Measurements from ENCODE around the gene SEZ6L2.
"Not testable (repeated sequence)": the region's sequence is repeated elsewhere in the genome, so short reads cannot be mapped to it uniquely, and the experiment has no call there.

SEZ6L2 gene

GRCh38 chr16:29857133-29857760 is 42.1 kb downstream of the SEZ6L2 start:
- no peak for DNase-seq (ENCODE audit: low read depth in 2 of 2)

DNA sequence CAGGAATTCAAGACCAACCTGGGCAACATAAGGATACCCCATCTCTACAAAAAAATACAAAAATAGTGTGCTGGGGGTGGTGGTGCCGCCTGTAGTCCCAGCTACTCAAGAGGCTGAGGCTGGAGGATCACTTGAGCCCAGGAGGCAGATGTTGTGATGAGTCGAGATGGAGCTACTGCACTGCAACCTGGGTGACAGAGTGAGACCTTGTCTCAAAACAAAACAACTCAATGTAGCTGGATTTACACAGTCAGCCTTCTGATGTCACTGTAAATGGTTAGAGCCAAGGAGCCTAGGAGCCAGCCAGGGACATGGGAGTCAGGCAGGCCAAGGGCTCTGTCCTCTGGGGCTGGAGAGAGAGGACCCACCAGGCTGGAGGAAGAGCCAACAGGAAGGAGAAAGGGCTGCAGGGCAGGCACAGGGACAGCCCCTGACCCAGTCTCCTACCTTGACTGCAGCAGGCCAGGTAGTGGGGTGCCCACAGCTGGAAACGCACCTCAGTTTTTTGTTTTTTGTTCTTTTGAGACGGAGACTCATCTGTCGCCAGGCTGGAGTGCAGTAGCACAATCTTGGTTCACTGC is 44.7 kb downstream of the SEZ6L2 start:
- DNase-seq (ENCODE audit: low read depth in 2 of 2), result no peak

GRCh38 chr16:29852654-29853053 is 46.7 kb downstream of the SEZ6L2 start:
- no peak for DNase-seq (ENCODE audit: low read depth in 2 of 2)

DNA sequence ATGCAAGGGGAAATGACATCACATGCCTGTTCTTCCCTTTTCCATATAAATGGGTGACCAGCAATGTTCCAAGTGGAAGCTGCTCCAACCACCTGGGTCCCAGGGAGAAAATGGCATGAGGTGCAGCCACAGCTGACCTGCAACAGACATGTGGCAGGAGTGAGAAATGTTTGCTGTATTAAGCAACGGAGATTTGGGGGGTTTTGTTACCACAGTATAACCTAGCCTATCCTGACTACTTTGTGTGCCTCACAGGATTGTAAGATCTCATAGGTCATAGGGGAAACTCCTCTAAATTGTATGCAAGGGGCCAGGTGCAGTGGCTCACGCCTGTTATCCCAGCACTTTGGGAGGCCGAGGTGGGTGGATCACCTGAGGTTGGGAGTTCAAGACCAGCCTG is 48.4 kb downstream of the SEZ6L2 start:
- DNase-seq (ENCODE audit: low read depth in 2 of 2), result no peak

GRCh38 chr16:29849505-29849904 is 49.8 kb downstream of the SEZ6L2 start:
- DNase-seq (ENCODE audit: low read depth in 2 of 2), result no peak

DNA sequence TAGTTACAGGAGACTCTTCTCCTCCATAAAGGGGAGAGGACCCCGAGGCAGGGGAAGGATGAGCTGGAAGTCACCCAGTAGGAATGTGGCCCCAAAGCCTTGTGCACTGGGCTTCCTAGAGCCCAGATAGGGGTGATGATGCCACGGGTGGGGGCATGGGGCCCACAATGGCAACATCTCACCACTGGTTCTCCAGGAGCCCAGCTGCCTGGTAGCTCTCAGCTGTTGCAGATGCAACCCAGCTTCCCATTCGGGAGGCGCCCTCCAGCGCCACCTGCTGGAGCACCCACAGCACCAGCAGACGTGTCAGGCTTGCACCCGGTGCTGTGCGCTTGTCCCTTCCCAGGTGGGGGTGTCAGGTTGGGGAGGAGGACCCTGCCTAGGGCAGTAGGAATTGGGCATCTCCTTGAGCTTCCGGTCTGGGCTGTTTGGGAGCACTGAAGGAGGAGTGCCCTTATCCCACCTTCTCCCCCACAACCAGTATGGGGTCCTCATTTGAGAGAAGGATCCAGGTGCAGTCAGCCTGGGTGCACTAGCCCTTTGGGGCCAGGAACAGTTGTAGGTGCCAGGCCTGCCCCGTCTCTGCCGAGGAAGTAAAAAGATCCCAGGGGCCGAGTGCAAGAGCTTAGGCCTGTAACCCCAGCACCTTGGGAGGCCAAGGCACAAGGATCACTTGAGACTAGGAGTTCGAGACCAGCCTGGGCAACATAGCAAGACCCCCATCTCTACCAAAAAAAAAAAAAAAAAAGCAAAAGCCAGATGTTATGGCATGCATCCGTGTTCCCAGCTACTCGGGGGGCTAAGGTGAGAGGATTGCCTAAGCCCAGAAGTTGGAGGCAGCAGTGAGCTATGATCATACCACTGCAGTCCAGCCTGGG is 50.7 kb downstream of the SEZ6L2 start:
- peak; percentile 61 to 77 for DNase-seq (ENCODE audit: low read depth in 2 of 2)

GRCh38 chr16:29845656-29846055 is 53.7 kb downstream of the SEZ6L2 start:
- no peak for DNase-seq (ENCODE audit: low read depth in 2 of 2)

DNA sequence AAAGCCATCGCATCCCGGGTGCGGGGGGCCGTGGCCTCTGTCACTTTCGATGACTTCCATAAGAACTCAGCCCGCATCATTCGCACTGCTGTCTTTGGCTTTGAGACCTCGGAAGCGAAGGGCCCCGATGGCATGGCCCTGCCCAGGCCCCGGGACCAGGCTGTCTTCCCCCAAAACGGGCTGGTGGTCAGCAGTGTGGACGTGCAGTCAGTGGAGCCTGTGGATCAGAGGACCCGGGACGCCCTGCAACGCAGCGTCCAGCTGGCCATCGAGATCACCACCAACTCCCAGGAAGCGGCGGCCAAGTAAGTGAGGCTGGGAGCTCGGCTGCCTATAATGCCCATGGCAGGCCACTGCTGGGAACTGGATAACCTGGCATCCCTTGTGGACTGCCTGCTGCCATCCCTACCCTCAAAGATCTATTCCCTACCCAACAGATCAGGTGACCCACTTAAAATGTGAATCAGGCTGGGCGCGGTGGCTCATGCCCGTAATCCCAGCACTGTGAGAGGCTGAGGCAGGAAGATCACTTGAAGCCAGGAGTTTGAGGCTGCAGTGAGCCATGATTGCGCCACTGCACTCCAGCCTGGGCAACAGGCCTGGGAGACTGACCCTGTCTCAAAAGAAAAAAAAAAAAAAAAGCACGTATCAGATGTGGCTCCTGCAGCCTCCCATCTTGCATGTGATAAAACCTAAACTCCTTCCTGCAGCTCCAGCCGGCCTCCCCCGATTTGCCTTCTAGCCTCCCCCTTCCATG is 54.6 kb downstream of the SEZ6L2 start:
- no peak for DNase-seq (ENCODE audit: low read depth in 2 of 2)

DNA sequence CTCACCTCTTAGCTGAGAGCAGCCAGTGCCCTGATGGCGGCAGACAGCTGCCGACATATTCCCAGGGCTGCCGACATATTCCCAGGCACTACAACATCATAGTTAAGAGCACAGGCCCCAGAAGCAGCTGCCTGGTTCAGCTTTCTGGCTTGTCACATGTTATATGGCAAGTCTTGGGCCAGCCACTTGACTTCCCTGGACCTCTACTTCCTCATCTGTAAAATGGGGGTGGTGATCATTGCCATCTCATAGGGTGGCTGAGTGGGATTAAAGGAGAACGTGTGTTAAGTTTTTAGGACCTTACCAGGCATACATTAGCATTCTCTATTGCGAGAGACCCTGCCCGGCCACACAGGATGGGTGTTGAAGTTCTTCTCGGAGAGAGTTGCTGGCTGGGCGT is 55.4 kb downstream of the SEZ6L2 start:
- DNase-seq (ENCODE audit: low read depth in 2 of 2), result no peak

DNA sequence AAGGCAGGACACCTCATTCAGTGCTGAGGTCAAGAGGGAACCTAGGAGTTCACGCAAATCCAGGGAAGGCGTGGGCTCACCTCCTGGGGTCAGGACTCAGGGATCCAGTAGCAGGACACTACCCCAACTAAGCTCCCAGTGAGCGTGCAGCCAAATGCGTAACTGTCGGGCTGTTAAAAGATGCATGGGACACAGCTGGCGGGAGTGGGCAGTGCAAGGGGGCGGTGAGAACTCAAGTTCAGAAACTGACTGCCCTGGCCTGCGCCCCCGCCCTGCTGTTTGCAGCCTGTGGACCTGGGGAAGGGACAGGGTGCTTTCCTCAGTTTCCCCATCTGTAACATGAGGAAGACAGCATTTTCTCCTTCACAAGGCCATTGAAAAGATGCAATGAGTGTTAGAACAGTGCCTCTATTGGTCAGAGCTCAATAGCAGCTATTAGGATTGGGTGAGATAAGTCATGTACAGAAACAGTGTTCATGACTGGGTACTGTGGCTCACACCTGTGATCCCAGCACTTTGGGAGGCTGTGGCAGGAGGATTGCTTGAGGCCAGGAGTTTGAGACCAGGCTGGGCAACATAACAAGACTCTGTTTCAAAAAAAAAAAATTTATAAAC is 56.5 kb downstream of the SEZ6L2 start:
- no peak for DNase-seq (ENCODE audit: low read depth in 2 of 2)

GRCh38 chr16:29841631-29842030 is 57.7 kb downstream of the SEZ6L2 start:
- no peak for DNase-seq (ENCODE audit: low read depth in 2 of 2)

DNA sequence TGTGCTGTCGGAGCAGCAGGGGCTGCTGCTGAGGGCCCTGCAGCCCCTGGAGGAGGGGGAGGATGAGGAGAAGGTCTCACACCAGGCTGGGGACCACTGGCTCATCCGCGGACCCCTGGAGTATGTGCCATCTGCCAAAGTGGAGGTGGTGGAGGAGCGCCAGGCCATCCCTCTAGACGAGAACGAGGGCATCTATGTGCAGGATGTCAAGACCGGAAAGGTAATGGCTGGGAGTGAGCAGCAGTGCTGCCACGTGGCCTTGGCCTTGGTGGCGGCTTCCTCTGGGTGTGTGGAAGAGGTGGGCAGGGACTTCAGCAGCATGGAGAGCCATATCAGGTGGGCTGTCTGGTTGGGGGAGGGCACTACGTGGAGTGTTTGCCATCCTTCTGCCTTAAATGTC is 59.1 kb downstream of the SEZ6L2 start:
- DNase-seq (ENCODE audit: low read depth in 2 of 2), result no peak

DNA sequence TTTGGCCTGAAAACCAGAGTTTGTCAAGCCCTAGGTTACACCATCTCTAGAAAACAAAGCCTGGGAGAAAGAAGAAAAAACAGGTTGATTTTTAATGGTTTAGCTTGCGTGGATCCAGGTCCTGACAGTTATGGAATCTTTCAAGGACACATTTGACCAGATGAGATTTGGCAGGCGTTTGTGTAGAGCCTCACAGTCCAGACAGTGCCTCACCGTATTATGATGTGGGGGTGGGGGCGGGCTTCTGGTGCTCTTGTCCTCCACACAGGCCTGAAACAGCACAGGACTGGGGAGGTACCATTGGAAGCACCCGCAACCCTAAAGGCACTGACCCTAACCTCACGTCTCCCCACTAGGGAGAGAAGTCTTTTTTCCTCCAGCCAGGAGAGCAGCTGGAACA is 59.5 kb downstream of the SEZ6L2 start:
- DNase-seq (ENCODE audit: low read depth in 2 of 2), result no peak

DNA sequence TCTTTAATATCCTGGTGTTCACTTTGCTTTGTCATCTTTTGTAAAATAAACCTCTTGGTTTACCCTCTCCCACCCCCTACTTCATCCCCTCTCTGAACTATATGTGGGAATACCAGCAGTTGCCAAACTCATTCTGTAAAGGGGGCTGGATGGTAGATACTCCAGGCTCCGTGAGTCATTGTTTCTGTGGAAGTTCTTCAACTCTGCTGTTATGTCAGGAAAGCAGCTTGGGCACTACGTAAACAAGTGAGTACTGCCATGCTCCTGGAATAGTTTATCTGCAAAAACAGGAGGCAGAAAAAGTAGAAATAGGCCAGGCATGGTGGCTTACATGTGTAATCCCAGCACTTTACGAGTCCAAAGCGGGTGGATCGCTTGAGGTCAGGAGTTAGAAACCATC is 61.5 kb downstream of the SEZ6L2 start:
- DNase-seq (ENCODE audit: low read depth in 2 of 2), result no peak

DNA sequence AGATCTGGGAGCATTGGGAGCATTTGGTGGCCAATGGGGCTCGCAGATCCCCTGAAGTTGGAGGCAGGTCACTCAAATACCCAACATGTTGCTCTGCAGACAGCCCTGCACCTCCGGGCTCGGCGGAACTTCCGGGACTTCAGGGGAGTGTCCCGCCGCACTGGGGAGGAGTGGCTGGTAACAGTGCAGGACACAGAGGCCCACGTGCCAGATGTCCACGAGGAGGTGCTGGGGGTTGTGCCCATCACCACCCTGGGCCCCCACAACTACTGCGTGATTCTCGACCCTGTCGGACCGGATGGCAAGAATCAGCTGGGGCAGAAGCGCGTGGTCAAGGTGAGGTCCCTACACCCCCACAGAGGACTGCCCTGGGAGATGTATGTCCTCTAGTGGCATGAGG is 62.7 kb downstream of the SEZ6L2 start:
- DNase-seq (ENCODE audit: low read depth in 2 of 2), result no peak

GRCh38 chr16:29835926-29836325 is 63.4 kb downstream of the SEZ6L2 start:
- no peak for DNase-seq (ENCODE audit: low read depth in 2 of 2)

GRCh38 chr16:29834079-29834478 is 65.3 kb downstream of the SEZ6L2 start:
- no peak for DNase-seq (ENCODE audit: low read depth in 2 of 2)

GRCh38 chr16:29833219-29833618 is 66.1 kb downstream of the SEZ6L2 start:
- not testable (repeated sequence) for DNase-seq (ENCODE audit: low read depth in 2 of 2)

DNA sequence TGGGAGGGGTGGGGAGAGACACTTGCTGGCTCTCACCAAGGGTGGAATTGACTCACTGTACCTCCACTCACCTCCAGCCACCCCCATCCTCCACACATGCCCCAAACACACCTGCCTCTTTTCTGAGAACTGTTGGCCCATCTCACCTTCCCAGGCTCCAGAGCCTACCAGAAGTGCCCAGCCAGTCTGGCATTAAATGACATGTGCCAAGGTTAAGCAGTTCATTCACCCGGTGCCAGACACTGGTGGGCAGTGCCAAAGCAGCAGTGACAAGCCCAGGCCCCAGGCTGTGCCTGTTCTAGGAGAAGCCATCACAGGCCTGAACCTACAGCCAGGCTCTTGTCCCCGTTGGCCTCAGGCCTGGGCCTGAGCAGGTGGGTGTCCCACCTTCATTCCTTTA is 67.9 kb downstream of the SEZ6L2 start:
- no peak for DNase-seq (ENCODE audit: low read depth in 2 of 2)

DNA sequence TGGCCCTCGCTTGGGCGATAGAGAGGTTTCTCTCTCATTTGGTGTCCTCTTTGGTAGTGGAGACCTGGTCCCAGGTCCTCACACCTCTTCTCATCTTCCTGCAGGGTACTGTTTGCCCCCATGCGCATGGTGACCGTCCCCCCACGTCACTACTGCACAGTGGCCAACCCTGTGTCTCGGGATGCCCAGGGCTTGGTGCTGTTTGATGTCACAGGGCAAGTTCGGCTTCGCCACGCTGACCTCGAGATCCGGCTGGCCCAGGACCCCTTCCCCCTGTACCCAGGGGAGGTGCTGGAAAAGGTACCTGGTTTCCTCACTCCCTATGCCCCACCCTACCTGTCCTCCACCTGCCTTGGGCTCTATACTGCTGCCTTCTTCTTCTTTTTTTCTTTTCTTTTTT is 68.6 kb downstream of the SEZ6L2 start:
- DNase-seq (ENCODE audit: low read depth in 2 of 2), result no peak

- no peak for DNase-seq (ENCODE audit: low read depth in 2 of 2)
Measured at GRCh38 chr16:29826342-29826695, 73.0 kb downstream of the SEZ6L2 start.

All from stimulated activated CD4-positive, alpha-beta T cell treated with anti-CD3 and anti-CD28 coated beads, Interleukin-12 subunit alpha, Interleukin-12 subunit beta, amount 100 ng/mL, for 24 hours (primary cell).